Activated gamma-delta T cell treated with anti-CD3 and anti-CD28 coated beads, Interleukin-2, amount 50 U/mL, for 16 hours (primary cell): ENCODE results near the gene CBFA2T3.
"Not testable (repeated sequence)": the region's sequence is repeated elsewhere in the genome, so short reads cannot be mapped to it uniquely, and the experiment has no call there.

Experiments used
- DNase-seq: peaks from one replicate; pipeline ENCODE4 v3.0.0-alpha.2; 2020; ENCODE audit warnings: low read depth

CBFA2T3 gene

DNA sequence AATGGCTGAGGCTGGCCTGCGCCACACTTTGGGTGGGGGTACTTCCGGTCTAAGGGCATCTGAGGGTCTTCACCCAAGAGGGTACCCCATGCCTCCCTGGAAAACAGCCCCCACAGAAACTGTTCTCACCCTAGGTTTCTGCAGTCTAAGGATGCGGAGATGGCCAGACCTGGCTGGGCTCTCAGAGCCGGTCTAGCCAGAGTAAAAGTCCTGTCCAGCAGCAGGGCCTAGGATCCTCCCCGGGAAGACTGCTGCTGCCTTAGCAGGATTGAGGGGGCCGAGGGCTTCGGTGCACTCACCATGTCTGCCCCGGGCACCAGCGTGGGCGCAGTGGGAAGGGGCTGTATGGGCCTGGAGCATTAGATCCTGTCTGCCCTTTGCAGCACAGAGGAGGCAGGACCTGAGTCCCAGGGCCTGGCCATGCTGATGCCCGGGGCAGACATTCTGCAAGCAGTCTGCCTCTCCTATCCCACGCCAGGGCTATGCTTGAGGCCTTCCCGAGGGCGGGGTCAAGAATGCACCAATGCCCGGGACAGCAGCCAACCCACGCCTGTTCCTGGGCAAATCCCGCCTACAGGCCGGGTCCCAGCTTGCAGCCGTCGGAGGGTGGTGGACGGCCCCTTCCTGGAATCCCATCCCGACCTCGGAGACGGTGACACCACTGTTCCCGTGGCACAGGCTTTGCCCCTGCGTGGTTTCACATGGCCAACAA lies 54.7 kb downstream of the CBFA2T3 start:
- no peak for DNase-seq

DNA sequence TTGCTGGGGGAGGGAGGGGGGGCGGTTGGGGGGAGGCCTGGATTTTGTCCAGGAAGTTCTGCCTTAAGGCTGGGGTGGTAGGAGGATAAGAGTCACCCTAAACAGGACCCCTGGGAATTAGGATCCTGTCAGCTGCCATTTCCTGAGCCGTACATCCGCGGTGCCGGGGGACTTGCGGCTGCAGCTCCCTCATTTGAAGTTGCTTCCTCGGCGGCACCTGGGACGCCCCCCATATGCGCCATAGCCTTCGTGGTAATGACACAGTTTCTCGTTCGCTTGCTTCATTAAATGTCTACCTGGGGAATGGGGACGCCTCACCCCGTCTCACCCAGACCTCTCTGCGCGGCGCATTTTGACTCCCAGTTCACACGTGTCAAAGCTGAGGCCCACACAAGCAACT lies 55.4 kb downstream of the CBFA2T3 start:
- DNase-seq, result no peak

DNA sequence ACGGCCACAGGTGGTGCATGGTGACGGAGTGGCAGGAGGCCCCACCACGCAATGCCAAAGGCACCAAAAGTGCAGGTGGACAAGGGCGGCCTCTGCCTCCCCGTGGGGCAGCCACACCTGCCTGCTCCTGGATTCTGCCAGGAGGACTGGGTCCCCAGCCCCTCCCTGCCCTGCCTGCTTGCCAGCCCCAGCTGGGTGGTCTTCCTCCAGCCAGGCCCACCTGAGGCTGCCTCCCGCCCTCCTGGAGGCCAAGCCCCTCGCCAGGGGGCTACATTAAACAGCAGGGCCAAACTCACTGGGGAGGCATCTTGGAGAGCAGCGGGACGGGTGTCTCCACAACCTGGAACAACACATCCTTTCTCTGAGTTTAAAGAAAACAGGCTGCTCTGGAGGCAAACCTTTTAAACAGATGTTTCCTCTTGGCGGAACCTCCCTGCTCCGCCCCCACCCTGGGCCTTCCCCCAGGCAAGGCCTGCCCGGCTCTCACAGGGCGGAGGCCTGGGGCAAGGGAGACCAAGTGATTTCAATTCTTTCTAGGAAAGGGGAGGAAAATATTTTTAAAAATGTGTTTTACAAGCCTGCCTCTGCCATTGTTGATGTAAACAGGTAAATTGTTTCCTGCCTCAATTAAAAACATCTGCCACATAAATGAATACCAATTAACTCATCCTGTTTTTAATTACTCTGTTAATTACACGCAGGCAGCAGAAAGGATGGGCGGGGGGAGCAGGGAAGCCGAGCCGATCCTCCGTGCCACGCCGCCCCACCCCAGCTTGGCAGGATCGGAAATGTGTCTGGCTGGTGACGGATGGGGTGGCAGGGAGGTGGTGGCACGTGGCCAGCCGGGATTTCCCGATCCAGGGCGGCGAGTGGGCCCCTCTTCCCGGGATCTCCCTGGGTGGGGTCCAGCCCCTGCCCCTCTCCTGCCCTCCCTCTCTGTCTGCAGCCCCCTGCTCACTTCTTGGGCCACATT lies 56.1 kb downstream of the CBFA2T3 start:
- DNase-seq, result no peak

DNA sequence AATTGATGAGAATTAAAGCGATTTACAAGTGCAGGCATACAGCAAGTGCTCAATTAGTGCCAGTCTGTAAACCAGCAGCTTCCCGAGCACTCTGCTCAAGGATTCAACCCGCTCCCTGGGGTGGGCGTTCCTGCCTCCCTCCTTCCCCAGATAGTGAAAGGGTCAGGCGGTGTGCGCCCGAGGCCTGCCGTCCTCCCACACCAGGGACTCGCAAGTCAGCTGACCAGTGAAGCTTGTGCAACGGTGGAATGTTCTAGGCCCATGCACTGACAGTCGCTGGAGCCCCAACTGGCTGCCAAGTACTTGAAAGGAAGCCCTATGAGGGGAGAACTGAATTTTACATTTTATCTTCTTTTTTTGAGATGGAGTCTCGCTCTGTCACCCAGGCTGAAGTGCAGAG lies 57.1 kb downstream of the CBFA2T3 start:
- no peak for DNase-seq

DNA sequence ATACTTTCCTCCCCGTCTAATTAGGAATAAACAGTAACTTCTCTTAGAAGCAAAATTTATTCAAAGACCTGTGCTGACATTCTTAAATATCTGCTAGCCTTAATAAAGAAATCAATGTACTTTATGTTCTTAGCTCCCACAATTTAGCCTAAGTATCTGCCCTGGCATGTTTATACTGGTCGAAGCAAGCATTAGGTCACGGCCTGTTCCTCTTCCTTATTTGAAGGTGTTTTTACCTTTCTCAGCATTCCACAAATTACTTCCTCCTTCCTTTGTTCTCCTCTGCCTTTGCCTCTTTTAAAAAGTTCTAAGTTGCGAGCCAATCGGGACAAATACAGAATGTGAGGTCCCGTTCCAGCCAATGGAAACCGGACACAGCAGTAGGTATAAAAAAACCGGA lies 58.1 kb downstream of the CBFA2T3 start:
- DNase-seq, result not testable (repeated sequence)

DNA sequence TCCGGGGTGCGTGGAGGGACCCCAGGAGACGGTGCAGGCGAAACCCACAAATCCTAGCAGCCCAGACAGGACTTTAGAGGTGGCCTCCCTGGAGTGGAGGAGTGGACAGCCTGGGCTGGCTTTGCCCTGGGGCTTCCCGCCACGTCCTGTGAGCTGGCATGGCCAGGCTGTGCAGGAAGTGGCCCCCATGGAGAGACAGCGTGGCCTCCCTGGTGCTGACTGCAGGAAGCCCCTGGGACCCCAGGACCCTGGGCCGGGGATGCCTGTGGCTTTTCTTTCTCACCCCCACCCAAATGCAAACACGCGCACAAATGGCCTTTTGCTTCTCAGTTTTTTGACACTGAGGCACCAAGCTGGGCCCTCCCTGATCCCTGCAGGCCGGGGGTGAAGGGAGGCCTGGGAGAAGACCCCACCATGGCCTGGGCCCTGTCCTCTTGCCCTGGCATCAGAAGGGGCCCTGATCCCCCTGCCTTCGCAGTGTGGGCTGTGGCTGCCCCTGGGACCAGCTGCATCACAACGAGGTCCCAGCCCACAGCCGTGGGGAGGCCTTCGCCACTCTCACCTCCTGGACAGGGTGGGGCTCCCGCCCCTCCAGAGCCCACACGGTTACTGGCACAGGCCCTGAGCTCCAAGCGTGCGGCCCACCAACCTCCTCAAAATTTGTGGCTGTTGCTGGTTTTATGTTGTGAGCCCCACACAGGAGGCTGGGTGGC lies 58.9 kb downstream of the CBFA2T3 start:
- DNase-seq, result no peak

DNA sequence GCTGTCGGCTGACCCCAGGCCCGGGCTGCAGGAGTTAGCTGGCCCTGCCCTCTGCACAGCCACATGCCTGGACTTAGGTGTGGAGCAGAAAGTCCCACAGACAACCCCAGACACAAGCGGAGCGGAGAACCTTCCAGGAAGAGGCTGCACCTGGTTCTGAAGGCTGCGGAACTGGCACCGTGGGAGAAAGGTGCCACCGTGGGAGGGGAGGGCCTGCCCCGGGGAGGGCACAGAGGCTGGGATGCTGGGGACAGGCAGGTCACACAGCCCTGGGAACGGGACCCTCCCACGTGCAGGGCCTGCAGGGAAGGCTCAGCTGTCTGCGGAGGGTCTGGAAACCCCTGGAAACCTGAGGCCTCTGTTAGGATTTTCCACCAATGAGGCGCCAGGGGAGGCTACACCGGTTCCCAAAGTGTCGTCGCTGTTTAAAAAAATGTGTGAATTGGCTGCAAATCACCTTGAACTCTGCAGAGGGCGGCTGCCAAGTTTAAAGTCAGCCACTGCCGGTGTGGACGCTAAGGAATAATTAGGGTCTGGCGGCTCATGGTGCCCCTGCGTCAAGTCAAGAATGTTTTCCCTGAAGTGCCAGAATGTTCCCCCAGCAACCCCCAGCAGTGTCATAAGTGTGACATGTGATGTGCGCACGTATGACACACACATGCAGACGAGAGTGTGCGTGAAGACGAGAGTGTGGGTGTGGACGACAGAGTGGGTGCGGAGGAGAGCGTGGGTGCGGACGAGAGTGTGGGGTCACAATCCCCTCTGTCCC lies 59.7 kb downstream of the CBFA2T3 start:
- no peak for DNase-seq

DNA sequence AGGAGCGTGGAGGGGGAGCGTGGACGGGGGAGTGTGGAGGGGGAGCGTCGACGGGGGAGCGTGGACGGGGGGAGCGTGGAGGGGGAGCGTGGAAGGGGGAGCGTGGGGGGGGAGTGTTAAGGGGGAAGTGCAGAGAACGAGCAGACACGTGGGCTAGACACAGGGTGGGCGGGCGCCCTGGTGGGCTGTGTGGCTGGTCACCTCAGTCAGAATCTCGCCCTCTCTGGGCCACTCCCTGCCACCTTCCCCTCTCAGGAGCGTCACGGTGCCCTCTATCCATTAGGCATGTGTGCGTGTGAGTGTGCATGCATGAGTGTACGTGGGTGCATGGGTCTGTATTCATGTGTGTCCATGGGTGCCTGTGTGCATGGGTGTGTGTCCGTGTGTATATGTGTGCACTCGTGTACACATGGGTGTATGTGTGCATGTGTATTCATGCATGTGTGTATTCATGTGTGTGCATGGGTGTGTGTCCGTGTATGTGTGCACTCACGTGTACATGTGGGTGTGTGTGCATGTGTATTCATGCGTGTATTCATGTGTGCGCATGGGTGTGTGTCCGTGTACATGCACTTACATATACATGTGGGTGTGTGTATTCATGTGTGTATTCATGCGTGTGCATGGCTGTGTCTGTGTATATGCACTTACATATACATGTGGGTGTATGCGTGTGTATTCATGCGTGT lies 61.2 kb downstream of the CBFA2T3 start:
- no peak for DNase-seq

DNA sequence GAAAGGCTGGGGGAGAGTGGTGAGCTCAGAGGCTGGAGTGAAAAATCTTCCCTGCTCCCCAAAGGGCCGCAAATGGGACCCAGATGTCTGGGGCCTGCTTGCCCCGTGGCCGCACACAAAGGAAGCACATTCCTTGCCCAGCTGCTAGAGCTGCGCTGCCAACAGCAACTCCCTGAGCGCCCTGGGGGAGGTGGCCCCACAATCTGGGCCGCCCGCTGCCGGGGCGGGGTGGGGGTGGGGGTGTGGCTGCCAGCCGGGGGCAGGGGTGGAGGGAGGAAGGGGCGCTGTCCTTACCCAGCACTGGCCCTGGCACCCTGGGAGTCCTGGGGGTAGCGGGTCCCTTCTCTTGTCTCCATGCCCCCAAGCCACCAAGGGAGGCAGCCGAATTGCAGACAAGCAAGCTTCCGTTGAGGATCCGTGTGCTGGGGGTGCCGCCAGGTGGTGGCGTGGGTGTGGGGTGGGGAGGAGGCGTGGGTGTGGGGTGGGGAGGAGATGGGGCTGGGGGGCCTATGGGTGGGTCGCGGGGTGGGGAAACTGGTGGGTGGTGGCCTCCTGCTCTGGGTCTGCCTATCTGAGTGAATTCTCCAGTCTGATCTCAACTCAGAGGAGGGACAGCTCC lies 62.1 kb downstream of the CBFA2T3 start:
- no peak for DNase-seq

DNA sequence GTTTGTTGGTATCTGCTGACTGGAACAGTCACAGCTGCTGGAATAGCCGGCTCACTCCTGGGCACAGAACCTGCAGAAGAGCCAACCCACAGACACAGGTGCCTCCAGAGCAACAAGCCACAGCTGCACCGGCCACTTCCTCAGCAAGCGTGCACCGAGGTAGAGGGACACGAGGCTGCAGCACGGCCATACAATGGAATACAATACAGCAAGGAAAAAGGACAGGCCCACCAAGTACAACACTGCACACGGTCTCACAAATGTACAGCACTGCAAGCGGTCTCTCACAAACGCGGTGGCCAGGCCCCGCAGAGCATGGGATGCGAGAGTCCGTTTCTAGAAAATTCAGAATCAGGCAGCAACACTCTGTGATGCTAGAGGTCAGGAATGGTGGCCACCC lies 63.1 kb downstream of the CBFA2T3 start:
- no peak for DNase-seq

DNA sequence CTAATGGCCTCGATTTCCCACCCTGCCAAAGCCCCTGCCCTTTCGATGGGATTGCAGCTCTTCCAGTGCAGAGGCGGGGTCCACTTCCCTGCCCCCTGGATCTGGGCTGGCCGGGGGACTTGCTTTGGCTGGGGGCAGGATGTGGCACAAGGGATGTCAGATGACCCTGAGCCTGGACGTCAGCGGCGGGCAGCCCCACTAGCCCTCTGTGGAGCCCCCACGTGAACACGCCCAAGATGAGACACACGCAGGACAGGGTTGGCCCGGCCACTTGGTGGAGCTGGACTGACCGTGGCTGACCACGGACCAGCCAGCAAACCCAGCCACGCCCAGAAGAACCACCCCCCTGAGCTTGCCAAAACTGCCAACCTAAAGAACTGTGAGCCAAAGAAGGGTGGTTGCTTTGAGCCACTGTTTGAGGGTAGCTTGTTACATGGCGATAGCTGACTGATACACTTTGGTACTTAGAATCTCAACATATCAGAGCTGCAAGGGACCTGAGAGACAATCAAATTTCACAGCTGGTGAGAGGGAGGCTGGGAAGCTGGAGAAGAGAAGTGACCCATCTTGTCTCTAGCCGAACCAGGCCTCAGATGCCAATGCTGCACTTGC lies 63.9 kb downstream of the CBFA2T3 start:
- no peak for DNase-seq

DNA sequence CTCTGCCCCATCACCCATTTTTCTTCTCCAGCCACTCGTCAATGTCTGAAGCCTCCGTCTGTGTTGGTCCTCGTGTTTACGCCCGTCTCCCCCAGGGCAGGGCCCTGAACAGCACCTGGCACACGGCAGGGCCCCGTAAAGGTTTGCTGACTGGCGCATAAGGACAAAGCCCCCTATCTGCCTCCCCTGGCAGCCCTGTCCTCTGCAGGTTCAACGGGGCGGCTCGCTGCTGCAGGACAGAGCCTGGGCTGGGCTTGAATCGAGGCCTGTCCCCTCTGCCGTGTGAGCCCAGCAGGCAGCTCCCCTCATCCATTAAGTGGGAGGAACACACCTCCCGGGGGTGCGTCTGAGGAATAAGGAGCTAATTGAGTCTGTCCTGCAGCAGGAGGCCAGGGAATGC lies 64.5 kb downstream of the CBFA2T3 start:
- no peak for DNase-seq

DNA sequence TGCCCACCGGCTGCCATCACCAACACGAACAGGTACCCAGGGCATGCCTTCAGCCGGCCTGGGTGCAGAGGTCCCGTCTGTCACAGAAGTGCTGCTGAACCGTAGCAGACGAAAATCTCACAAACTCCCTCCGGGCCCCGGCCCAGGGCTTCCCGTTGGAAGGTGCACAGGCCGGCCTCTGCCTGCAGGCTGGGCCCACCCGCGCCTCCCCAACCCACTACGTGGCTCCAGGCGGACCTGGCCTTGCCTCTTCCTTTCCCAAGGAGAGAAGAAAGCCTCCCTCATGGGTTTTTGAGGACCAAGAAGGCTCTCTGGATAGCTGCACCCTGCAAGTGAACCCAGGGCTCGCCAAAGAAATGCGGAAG lies 65.1 kb downstream of the CBFA2T3 start:
- DNase-seq, result no peak

DNA sequence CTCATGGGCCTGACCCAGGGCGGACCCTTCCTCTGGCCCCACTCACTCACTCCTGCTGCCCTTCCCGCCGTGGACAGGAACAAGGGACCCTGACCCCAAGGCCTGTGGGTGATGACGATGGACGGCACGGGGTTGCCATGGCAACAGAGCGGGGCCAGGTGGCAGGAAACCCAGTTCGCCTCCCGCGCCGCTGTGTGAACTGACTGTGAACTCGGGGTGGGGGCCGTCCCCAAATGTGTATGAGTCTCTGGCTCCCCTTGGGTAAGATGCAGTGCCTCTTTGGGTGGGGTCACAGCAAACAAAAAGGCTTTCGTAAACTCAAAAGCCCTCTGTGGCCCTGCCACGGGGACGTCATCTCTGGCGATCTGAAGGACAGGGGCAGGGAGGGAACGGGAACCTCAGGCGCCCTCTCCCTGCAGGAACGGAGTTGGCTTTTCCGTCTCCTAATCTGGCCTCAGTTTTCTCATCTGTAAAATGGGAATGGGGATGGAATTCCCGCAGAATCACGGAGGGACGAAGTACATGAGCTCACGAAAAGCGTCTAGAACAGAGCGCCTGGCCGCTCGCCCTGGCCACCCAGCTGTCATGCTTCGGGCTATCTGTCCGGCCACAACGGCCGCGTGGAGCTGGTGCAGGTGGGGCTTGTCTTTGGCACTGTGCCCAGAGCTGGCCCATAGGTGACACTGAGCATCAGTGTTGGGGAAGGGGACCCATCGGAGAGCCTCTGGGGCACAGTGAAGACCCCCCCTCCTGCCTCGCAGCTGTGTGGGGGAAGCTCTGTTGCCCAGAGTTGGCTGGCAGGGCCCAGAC lies 65.7 kb downstream of the CBFA2T3 start:
- no peak for DNase-seq

DNA sequence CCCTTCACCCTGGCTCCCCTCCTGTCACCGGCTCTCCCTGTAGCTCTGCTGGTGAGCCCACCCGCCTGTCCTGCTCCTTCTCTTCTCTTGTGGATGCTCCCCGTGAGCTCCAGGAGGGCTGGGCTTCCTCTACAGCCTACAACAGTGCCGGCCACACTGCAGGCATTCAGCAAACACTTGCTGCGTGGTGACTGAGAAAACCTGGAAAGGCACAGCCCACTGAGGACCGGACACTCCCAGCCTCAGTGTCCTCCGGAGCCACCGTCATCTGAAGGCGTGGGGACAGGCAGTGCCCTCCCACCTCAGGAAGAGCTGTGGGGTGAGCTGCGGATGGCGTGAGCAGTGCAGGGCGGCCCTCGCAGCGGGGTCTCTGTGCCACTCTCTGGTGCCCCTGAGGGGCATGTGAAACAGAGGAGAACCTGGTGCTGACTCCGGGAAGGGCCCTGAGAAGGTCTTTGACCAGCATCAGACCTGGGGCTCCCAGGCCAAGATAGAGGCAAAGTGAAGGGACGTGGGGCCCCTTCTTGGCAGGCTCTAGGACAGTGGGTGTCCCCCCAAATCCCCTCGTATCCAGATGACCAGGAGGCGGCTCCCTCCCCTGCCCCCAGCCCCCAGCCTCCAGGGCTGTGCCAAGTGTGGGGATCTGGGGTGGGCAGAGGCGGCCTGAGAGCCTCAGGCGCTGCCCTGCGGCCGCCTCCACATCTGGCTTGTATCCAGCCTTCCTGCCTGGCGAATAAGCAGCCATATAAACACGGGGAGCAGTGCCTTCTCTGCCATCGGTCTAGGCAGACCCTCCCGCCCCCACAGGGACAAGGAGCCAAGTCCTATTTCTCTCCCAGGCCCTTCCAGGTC lies 66.5 kb downstream of the CBFA2T3 start:
- DNase-seq, result no peak

DNA sequence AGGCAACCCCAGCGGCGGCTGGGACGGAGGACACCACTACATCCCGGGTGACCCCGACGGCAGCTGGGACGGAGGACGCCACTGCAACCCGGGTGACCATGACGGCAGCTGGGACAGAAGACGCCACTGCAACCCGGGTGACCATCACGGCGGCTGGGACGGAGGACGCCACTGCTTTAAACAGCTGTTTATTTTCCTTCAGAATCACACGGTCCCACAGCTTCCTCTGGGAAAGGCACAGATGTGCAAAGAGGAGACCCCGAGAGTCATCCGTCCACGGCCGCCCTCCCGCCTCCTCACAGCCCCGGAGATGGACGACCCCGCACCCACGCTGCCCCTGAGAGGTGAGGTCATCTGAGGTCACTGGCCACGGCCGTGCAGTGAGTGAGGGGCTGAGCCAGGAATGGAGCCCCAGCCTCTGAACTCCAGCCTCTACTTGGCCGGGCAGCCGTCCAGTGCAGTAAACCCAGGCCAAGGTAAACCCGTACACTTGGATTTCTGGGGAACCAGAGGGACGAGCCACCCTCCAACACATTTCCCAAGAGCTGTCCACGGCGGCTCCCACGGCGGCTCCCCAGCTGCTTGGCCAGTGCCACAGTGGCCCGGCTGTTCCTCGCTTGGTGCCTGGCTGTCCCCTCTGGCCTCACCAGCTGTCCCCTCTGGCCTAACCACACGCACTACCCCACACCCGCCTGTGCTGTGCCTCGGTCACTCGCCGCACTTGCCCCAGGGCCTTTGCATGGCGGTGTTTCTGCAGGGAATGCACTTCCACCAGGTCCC lies 67.4 kb downstream of the CBFA2T3 start:
- no peak for DNase-seq

DNA sequence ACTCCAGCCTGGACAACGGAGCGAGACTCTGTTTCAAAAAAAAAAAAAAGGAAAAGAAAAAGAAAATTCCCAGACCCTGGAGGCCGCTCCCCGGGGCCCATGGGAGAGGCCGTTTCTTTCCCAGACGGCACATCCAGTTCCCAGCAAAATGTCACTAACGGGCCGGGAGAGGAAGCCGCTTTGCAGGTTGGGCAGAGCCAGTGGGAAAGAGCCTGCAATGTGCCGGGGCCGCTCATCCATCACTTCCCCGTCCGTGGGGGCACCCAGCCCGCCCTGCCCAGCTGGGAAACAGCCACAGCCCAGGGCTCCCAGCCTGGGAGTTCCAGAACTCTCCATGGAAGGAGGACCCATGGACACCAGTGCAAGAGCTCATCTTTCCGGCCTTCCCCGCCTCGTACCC lies 68.7 kb downstream of the CBFA2T3 start:
- DNase-seq, result no peak

DNA sequence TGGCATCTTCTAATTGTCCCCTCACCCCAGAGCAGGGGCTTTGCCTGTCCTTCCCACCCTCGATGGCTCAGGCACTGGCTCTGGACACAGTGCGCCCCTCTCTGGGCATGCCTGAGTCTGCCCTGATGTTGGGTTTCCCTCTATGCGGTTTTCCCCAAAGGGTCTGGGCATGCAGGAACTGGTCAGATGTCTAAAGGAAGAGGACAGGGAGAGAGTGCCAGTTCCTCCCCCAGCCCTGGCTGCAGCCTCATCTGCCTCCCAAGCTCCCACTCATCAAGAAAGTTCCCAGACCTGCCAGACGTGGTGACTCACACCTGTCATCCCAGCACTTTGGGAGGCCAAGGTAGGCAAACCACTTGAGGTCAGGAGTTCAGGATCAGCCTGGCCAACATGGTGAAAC lies 69.2 kb downstream of the CBFA2T3 start:
- no peak for DNase-seq
